Effector CD8-positive, alpha-beta T cell (primary cell): Measurements from ENCODE around the gene MYO1F.

ENCODE experiments used
- DNase-seq: peaks from one replicate; lab custom pipeline; 2025; lab: John Stamatoyannopoulos, UW

The MYO1F gene

DNA sequence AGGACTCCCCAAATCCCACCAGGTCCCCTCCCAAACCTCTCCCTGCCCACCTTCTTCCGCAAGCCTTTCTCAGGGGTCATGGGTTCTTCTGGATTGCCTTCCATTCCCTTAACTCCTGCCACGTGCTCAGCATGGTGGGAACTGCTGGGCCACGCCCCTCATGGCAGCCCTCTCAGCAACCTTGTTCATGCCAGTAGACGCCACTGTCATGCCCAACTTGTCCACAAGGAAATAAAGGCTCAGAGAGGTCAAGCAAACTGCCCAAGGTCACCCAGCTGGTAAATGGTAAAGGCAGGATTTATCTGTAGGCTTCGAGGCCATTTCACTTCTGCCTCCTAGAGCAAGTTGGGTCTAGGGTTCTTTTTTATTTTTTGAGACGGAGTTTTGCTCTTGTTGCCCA is 85.7 kb downstream of the MYO1F start:
- no peak for DNase-seq

- no peak for DNase-seq
Measured at GRCh38 chr19:8490873-8491272, 86.4 kb downstream of the MYO1F start.

GRCh38 chr19:8490395-8490760 is 86.9 kb downstream of the MYO1F start:
- no peak for DNase-seq

GRCh38 chr19:8489561-8490394 is 87.5 kb downstream of the MYO1F start:
- no peak for DNase-seq

DNA sequence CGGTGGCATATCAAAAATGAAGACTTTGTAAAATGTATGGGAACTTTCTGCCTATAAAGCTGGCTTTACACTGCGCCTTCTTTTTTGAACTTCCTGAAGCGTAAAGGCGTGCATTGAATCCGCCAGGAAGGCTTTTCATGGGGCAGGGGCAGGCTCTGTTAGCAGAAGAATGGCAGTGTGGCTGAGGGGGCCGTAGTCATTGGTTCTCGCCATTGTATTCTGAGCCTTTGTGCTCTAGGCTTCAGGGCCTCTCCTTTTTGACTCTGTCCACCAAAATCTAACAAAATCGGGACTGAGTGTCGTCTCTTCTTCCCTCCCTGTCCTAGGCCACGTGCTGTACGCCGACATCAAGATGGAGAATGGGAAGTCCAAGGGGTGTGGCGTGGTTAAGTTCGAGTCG is 88.9 kb downstream of the MYO1F start:
- DNase-seq, result no peak

GRCh38 chr19:8487137-8487851 is 89.9 kb downstream of the MYO1F start:
- no peak for DNase-seq

GRCh38 chr19:8486661-8487136 is 90.5 kb downstream of the MYO1F start:
- DNase-seq, result no peak

GRCh38 chr19:8485561-8486371 is 91.5 kb downstream of the MYO1F start:
- DNase-seq, result no peak

DNA sequence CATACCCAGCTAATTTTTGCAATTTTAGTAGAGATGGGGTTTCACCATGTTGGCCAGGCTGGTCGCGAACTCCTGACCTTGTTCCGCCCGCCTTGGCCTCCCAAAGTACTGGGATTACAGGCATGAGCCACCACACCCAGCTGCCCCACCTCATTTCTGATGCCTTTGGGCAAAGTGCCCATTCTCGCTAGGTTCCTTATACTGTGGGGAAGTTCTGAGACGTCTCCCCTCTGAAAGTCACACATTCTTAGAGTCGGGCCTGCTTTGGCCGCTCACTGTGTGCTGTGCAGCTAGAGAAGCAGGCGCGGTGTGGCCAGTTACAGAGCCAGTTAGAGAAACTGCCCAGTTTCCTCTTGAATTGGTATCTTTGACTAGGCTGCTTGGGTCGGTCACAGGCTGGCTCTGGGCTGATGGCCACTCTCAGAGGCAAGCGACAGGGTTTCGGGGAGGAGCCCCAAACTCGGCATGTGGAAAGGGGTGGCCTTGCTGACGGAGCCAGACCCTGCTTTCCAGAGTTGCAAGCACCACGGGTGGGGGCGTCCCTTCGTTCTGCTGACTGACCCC is 92.8 kb downstream of the MYO1F start:
- DNase-seq, result no peak

DNA sequence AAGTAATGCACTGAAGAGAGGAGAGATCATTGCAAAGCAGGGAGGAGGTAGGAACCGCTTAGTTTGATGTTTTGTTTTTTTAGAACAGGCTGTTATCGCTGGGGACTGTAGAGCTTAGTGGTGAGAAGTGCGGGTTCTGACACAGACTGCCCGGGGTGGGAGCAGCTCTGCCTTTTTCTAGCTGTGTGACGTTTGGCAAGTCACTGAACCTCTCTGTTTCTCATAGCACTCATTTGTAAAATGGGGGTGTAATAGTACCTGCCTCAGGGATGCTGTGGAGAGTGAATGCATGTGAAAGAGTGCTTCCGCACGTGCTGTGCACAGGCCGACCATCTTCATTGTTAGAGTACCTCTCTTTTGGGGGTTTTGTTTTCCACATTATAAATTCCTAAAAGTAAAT is 94.1 kb downstream of the MYO1F start:
- DNase-seq, result no peak

DNA sequence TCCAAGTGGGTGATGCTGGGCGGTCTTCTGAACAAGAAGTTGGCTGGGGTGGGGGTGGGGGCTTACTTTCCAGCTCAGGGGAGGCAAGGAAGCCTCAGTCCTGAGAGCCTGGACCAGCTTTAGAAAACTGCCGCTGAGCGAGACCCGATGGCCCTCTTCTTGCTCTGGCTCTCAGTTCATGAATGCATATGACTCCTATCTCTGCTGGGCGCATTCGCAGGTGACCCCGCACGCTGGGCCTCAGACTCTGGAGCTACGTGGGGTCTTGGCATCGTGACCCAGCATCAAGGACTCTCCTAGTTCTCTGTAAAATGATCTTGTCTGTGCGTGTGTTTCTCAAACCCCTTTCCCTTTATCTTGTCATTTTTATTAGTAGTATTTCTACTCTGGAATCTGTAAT is 94.5 kb downstream of the MYO1F start:
- no peak for DNase-seq

DNA sequence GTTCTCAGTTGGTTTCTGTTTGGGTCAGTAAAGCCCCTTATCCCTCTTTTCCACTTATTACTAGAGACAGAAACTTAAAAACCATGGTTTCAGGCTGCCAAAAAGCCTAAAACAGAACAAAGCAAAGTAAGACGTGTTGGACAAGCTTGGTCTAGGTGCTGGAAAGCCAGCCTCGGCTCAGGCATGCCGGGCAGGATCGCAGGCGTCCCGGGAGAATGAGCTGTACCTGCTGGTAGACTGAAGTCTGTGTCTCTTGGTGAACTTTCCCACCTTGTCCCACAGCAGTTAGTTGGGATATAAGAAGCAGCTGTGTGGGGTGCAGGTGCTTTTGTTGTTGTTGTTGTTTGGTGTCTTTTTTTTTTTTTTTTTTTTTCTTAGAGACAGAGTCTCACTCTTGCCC is 95.6 kb downstream of the MYO1F start:
- DNase-seq, result no peak

GRCh38 chr19:8481201-8481600 is 96.0 kb downstream of the MYO1F start:
- DNase-seq, result no peak

DNA sequence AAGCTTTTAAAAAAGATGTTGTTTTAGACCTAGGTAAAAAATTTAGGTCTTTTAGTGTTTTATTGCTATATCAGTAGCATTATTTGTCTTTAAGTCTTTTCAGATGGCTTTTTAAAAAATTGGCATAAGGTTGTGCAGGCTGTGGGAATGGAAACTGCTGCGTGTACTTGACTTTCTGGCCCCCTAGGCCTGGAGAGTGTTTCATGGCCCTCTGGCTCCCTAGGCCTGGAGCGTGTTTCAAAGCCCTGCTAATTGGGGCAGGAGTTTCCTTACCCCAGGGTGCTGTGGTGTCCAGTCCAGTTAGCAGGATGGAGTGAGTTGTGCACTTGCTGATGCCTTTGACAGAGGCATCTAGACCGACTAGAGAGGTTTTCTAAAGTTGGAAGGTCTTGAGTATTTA is 98.6 kb downstream of the MYO1F start:
- no peak for DNase-seq

DNA sequence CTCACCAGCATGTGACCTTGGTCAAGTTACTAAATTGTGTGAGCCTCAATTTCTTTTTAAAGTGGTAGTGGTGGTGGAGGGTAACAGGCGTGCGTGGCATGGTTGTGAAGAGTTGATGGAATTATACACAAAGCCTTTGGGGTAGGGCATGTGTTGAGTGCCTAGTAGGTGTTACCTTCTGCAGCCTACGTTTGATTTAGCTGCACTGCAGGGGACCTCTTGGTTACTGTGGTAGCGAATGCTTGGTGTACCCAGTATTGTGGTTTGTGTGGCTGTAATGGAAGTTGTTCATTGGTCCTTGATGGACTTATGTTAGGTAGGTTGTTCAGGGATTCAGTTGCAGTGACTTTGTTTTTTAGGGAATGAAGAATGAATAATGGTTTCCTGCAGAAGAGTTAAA is 99.4 kb downstream of the MYO1F start:
- no peak for DNase-seq

DNA sequence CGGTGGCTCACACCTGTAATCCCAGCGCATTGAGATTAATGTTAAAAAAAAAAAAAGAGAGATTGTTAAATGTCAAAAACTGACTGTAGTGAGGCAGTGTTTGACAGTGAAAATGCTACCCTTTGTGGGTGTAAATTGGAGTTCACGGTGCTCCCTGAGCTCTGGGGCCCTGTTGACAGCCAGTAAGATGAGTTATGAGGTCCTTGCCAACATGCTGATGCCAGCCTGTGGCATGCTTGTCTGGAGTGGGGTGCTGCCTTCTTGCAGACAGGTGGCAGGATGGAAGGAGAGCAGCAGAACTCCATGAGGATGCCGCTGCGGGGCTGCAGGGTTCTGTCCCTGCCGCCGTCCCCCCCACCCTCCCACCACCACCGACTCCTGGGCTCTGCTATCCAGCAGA is 100.7 kb downstream of the MYO1F start:
- DNase-seq, result no peak

GRCh38 chr19:8475005-8475404 is 102.2 kb downstream of the MYO1F start:
- no peak for DNase-seq

GRCh38 chr19:8473648-8474476 is 103.4 kb downstream of the MYO1F start:
- no peak for DNase-seq
